Peyer's patch (tissue), 4 donors: ENCODE measurements around the gene ECHS1. TPM values are rescaled to one million over a fixed set of nuclear protein-coding genes. Genes with fewer than 3 reads are reported as not detected.
A peak's percentile ranks its signal among the peaks of the same experiment; 100 is the strongest.

ENCODE experiments used
- DNase-seq, 3 donors: peaks; one replicate each; pipeline ENCODE4 v3.0.0-alpha.2; 2017 to 2019
- H3K27ac ChIP-seq, 4 donors: fragments of 200-600 bp; sonication (generic); one replicate each; pipeline ENCODE4 v1.5.1; 2016 to 2019
- H3K27me3 ChIP-seq, 2 donors: fragments of 200-600 bp; sonication (generic); one replicate each; pipeline ENCODE4 v1.5.1; 2019
- H3K36me3 ChIP-seq, 3 donors: fragments of 200-600 bp; sonication (generic); one replicate each; pipeline ENCODE4 v1.5.1; 2016 to 2019
- H3K4me1 ChIP-seq, 4 donors: fragments of 200-600 bp; sonication (generic); one replicate each; pipeline ENCODE4 v1.5.1; 2016 to 2019
- H3K4me3 ChIP-seq, 4 donors: fragments of 200-600 bp; sonication (generic); 1 replicate in 3 of 4; 2 replicates in 1 of 4; pipeline ENCODE4 v1.5.1; 2016 to 2019; ENCODE audit warnings: mild to moderate bottlenecking in 1 of 4
- H3K9me3 ChIP-seq, 4 donors: fragments of 200-600 bp; sonication (generic); one replicate each; pipeline ENCODE4 v1.5.1; 2016 to 2019; ENCODE audit warnings: mild to moderate bottlenecking in 1 of 4
- POLR2A ChIP-seq, 2 donors: fragments of 450-650 bp; IDR thresholded peaks; one replicate each; pipeline ENCODE4 v1.5.1; 2017; ENCODE audit warnings: antibody characterized with exemption in 2 of 2, mild to moderate bottlenecking in 2 of 2, moderate library complexity in 2 of 2
- total RNA-seq, 4 donors: library from RNA; depleted of rRNA; stranded (reverse); fragments of >200 nt; gene quantifications; one replicate each; pipeline ENCODE4 v1.1.0, GENCODE V29; 2016
- TF ChIP-seq, protein P1 (sequence below), 6 experiments: fragments of 450-650 bp in 4 of 6; fragments of 200-600 bp in 2 of 6; sonication (generic) in 1 of 6; IDR thresholded peaks; one replicate each; pipeline ENCODE4 v1.5.1; 2017 to 2019; ENCODE audit warnings: antibody characterized with exemption in 6 of 6, mild to moderate bottlenecking in 3 of 6, moderate library complexity in 1 of 6

ECHS1 gene
- total RNA-seq, 4 donors from 2014 or later: 87.5 to 211 (median 172) TPM

DNA sequence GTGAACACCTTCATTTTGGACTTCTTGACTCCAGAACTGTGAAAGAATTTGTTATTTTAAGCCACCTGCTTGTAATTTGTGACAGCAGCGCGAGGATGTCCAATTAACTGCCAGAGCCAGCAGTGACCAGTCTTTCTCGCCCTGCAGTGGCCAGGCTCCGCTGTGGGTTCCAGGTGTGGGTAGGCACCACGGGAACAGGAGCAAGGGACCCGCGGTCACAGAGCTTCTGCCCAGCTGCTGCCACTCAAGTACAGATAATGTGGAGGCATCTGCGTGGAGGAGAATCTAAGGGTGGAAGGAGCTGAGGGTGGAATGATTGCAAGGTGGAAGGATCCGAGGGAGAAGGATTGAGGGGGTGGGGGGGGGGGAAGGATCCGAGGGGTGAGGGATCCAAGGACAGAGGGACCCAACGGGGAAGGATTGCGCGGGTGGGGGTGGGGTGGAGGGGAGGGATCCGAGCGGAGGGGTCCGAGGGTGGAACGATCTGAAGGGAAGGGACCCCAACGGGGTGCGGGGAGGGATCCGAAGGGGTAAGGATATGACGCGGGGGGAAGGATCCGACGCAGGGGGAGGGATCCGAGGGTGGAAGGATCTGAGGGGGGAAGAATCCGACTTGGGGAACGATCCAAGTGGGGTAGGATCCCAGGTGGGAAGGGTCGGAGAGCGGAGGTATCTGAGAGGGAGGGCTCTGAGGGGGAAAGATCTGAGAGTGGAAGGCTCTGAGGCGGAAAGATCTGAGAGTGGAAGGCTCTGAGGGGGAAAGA lies 40.0 kb downstream of the ECHS1 start:
- H3K36me3 ChIP-seq: no peaks in the 10 kb centered on the region
- peaks cover 0 to 33% of the 10 kb centered on the region in 2 donors for H3K27me3 ChIP-seq
- H3K4me1 ChIP-seq: peaks cover 0 to 42% (median 16%) of the 10 kb centered on the region in 4 donors
- TF ChIP-seq POLR2A (IDR thresholded peaks at IDR 0.05): no peak
- TF ChIP-seq, protein P1, sequence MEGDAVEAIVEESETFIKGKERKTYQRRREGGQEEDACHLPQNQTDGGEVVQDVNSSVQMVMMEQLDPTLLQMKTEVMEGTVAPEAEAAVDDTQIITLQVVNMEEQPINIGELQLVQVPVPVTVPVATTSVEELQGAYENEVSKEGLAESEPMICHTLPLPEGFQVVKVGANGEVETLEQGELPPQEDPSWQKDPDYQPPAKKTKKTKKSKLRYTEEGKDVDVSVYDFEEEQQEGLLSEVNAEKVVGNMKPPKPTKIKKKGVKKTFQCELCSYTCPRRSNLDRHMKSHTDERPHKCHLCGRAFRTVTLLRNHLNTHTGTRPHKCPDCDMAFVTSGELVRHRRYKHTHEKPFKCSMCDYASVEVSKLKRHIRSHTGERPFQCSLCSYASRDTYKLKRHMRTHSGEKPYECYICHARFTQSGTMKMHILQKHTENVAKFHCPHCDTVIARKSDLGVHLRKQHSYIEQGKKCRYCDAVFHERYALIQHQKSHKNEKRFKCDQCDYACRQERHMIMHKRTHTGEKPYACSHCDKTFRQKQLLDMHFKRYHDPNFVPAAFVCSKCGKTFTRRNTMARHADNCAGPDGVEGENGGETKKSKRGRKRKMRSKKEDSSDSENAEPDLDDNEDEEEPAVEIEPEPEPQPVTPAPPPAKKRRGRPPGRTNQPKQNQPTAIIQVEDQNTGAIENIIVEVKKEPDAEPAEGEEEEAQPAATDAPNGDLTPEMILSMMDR (IDR thresholded peaks at IDR 0.05): no peak
- H3K9me3 ChIP-seq: no peaks in the 10 kb centered on the region
- no peak overlapping the region for H3K4me3 ChIP-seq
- no peak for DNase-seq
- H3K27ac ChIP-seq: no peak overlapping the region

DNA sequence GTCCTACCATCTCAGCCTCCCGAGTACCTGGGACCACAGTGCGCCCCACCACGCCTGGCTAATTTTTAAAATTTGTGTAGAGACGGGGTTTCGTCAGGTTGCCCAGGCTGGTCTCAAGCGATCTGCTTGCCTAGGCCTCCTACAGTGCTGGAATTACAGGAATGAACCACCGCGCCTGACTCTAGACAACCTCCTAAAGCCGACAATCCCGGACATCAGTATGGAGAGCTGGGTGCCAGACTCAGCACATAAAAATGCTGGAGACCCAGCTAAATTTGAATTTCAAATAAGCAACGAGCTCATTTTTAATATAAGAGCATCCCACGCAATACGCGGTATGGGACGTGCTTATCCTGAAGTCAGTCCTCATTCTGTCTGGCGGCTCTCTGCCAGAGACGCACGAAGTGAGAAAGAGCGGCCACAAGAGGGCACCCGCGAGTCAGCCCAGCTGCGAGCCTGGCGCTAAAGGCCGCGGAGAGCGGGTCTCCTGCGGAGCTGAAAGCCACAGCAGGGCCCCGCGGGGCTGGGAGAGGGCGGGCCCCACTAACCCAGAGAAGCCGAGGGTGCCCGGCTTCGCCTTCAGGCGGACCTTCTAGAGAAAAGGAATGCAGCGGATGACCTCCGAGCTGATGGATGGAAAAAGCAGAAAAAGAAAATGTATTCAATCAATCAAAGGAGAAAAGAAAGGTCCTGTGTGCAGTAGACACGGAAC lies 43.5 kb downstream of the ECHS1 start:
- peaks cover 7 to 43% of the 10 kb centered on the region in 2 donors for H3K27me3 ChIP-seq
- no peaks in the 10 kb centered on the region for H3K9me3 ChIP-seq
- peak; percentile 76 to 93 (median 92) for DNase-seq
- H3K36me3 ChIP-seq: no peaks in the 10 kb centered on the region
- H3K27ac ChIP-seq: no peak overlapping the region
- H3K4me1 ChIP-seq: peaks cover 0 to 37% (median 19%) of the 10 kb centered on the region in 4 donors
- no peak for TF ChIP-seq POLR2A (IDR thresholded peaks at IDR 0.05)
- TF ChIP-seq, protein P1 (IDR thresholded peaks at IDR 0.05): peak; percentile 86 to 96 (median 89)
- peak overlapping the region in 3 of 4 donors; percentile 24 to 48 (median 32) for H3K4me3 ChIP-seq

DNA sequence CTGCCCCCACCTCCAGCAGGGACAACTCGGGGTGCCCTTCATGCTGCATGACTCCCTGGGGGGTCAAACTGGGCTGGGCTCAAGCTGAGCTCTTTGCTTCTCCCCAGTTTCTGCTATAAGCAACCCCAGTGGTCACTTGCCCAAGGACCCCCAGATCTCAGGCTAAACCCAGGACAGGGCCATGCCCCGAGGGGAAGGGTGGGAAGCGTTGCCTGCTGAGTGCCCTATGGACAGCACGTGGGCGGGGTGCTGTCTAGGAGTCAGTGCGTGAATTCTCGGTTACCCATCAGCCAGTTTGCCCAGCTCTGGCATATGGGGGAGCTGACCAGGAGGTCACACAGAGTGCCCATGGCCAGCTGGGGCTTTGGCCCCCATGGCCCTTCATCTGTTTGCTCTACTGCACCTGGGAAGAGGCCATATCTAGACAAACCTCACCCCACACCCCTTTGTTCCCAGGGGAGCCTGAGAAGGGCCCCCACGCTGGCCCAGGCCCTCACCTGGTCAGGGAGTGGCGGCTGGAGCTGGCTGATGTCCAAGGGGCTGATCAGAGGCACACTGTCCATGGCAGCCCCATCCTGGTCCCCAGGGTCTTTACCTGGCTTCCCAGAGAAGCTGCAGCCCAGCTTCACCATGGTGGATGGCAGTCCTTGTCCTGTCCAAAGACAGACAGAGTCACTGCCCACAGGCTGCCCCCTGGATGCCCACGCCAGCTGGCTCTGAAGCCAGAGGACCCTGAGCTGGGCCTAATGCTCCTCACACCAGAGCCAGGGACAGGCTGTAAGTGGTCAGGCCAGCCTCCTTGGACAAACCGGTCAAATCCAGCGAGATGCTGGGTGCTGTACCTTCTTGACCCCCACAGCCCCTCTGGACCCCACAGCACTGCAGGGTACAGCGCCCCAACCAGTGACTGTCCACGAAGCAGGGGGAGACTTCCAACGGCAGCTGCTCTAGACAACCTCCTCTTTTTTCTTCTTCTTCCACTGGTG lies 44.5 kb downstream of the ECHS1 start:
- Histone ChIP-seq H3K4me1 (peaks cover 0 to 37% (median 21%) of the 10 kb centered on the region in 4 donors), H3K27me3 (peaks cover 7 to 41% of the 10 kb centered on the region in 2 donors), H3K27ac (no peak overlapping the region), H3K9me3 (no peaks in the 10 kb centered on the region), H3K4me3 (no peak overlapping the region), H3K36me3 (no peaks in the 10 kb centered on the region)
- no peak for DNase-seq
- TF ChIP-seq POLR2A (IDR thresholded peaks at IDR 0.05): no peak
- TF ChIP-seq, protein P1 (IDR thresholded peaks at IDR 0.05): no peak

DNA sequence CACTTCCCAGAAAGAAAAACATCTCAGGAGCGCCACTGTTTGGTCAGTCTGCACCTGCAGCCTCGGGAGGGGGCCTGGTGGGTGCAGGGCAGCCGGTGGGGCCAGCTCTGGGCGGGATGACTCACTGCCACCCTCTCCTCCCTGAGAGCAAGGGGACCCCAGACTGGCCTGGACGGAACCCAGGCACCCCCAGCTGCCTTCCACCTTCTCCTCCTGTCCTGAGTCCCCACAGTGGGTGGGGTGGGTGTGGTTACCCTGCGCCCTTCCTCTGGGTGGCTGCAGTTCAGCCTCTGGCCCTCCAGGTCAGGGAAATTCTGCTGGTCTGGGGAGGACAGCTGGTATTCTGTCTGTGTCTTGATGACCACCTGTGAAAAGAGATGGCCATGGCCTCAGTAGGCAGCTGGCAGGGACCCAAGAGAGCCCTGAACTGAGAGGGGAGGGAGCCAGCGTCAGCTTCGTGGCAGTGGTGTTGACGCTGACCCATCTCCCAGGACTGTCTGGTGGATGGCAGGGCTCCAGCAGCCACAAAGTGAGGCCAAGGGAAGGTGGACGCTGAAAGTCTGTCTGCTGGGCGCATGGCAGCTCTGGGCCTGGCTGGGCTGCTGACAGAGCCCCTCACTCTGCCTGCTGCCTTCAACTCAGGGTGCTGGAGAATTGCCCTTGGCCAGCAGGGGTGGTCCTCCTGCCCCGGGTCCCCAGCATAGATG lies 45.4 kb downstream of the ECHS1 start:
- H3K36me3 ChIP-seq: no peaks in the 10 kb centered on the region
- H3K27ac ChIP-seq: no peak overlapping the region
- H3K9me3 ChIP-seq: no peaks in the 10 kb centered on the region
- no peak for DNase-seq
- no peak for TF ChIP-seq POLR2A (IDR thresholded peaks at IDR 0.05)
- TF ChIP-seq, protein P1 (IDR thresholded peaks at IDR 0.05): no peak
- peaks cover 0 to 37% (median 21%) of the 10 kb centered on the region in 4 donors for H3K4me1 ChIP-seq
- H3K27me3 ChIP-seq: peaks cover 7 to 41% of the 10 kb centered on the region in 2 donors
- H3K4me3 ChIP-seq: no peak overlapping the region
